CD4-positive, alpha-beta T cell treated with Interleukin-17A for 4 hours (primary cell): ENCODE measurements around the gene ACBD3.

Experiments used
- DNase-seq: peaks from one replicate; pipeline ENCODE4 v3.0.0-alpha.2; 2020; ENCODE audit warnings: mixed read lengths

The ACBD3 gene

GRCh38 chr1:226110249-226111097 lies 76.1 kb downstream of the ACBD3 start:
- peak; percentile 59 for DNase-seq

DNA sequence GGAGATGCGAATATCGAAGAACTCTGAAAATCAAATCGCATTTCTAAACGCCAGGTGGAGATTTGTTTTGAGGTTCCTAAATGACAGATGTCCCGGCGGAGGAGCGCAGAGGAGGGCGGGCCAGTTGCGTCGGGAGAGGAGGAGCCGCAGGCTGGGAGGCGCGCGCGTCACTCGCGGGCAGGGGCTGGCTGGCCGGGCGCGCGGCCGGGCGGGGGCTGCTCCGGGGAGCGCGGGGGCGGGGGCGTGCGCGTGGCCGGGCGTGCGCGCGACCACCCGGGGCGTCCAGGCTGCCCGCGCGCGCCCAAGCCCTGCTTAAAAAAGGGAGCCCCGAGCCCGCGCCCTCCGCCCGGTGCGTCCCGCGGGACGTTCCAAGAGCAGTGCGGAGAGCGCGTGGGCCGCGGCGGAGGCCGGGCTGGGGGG lies 76.7 kb downstream of the ACBD3 start:
- peak; percentile 84 for DNase-seq

DNA sequence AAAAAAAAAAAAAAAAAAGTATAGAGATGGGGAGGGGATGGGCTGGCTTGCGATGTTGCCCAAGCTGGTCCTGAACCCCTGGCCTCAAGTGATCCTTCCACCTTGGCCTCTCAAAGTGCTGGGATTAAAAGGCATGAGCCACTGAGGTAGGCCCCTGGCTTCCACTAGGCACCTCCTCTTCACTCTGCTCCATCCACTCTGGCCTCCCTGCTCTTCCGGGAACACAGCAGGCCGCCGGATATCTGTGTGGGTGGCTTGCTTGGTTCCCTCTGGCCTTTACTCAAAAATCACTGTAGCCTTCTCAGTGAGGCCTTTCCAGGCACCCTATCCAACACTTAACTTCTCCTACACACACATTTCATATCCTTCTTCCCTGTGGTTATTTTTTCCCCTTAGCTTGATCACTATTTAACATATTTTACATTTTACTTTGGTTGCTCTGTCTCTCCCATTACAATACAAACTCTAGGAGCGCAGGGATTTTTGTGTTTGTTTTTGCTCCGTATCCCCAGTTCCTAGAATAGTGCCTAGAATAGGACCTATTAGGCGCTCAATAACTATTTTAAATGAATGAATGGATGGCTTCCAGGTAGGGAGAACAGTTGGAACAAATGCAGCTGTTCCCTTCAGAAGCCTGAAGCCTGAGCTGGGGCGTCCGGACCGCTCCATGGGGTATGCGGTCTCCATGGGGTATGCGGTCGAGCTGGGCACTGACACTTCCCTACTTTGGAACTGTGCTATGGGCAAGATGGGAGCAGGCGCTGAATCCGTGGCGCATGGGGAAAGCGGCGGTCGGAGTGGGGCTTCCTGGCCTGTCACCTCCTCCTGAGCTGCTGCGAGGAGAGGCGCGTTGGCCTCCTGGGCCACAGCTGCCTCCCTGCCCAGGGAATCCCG lies 77.4 kb downstream of the ACBD3 start:
- DNase-seq, result no peak

DNA sequence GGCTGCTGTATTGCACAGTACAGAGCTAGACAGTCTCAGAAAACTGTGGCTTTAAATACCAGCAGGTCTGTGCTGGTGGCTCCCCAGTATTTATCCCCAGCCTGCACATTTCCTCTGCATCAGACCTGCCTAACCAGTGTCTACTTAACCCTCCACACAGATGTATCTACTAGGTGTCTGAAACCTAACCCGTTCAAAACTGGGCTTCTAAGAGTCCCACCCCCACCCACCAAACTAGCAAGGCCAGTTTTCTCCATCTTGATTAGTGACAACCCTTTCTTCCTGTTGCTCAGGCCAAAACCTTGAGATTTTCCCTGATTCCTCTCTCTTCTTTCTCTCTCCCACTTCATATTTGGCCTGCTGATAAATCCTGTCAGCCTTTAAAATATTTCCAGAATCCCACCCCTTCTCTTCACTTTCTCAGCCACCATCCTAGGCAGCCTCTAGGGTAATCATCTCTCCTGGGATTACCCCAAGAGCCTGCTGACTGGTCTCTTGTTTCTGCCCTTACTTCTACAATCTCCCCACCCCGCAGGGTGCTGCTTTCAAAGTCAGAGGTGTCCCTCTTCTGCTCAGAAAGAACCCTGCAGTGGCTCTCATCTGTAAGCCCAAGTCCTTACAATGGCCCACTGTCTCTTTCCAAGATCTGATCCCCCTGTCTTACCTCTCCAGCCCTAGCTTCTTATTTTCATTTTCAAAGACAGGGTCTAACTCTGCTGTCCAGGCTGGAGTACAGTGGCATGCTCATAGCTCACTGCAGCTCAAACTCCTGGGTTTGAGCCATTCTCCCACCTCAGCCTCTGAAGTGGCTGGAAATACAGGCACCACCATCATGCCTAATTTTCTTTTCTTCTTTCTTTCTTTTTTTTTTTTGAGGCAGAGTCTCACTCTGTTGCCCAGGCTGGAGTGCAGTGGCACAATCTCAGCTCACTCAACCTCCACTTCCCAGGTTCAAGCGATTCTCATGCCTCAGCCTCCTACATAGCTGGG lies 78.8 kb downstream of the ACBD3 start:
- DNase-seq, result no peak

DNA sequence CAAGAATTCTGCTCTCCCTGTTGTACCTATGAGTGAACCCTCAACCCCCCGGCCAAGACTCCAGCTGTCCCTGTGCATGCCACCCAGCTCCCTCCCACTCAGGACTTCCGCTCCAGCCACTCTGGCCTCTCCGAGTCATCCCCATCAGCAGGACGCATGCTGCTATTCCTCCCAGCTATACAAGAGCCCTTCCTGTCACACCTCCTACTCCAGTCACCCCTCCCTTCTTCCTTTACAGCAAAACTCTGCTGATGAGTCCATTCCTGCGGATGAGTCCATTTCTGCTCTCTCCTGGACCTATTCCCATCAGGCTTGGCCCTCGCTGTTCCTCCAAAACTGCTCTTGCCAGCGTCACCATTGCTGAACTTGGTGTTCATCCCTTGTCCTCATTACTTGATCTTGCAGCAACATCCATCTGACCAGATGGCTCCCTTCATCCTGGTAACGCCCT lies 81.8 kb downstream of the ACBD3 start:
- DNase-seq, result no peak

GRCh38 chr1:226100436-226101391 lies 85.8 kb downstream of the ACBD3 start:
- peak; percentile 69 for DNase-seq

GRCh38 chr1:226098870-226099835 lies 87.4 kb downstream of the ACBD3 start:
- DNase-seq, result no peak

- no peak for DNase-seq
These were observed 88.5 kb downstream of the ACBD3 start for GRCh38 chr1:226097866-226098625.

DNA sequence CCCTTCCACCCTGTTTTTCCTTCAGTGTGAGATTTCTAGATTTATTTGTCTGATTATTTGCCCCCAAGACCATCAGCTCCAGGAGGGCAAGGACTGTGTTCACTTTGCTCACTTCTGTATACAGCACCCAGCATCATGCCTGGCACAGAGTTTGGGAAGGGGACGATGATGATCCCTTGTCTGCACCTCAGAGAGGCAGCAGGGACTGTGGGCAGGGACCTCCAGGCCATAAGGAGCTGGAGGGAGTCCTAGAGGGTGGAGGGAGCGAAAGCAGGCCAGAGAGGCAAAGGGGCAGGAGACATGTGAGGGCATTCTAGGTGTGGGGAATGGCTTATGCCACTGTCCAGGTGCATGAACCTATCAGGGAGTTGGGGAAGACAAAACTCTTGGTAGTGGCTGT lies 91.3 kb downstream of the ACBD3 start:
- no peak for DNase-seq
